HuH-7 (cell line): ENCODE data around the gene SLC22A14.

Source experiments
- DNase-seq: peaks from one replicate; pipeline ENCODE4 v3.0.0; 2011; ENCODE audit warnings: low spot score

The SLC22A14 gene

DNA sequence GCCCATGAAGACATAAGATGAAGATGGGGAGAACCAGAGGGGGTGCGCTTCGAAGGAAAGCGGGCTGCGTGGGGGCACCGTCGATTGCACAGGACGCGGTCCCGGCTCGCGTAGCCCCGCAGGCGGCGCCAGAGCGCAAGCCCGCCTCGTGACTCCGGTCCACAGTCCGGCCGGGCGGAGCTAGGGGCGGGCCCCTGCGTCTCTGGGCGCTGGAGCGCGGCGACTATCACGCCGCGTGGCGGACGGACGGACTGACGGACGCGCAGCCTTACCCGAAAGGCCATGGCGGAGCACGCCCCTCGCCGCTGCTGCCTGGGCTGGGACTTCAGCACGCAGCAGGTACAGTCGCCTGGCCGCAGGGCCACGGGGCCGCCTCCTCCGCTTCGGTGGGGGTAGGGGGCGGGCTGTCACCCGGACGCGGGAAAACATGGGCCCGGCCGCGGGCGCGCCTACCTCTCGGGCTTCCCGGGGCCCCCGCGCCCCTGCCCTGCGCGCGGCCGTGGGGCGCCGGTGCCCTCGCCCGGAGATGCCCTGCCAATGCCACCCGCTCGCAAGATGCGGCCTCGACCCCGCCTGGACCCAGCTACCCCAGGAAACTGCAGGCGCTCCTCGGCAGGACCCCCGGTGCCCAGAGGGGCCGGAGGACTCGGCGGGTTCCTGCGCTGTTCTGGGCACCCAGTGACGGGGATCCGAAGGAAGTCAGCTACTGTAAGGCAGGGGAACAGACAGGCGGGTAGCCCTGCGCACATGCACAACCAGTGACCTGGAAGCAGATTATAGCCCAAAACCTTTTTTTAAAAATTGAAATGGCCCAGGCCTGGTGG lies 64.7 kb downstream of the SLC22A14 start, which contains the start of gene XYLB:
Gene XYLB, plus strand, starts transcription at position 199 of the 824 bp plus-strand sequence. Its CDS starts 84 bp downstream, at position 283.
- peak; percentile 91 for DNase-seq

DNA sequence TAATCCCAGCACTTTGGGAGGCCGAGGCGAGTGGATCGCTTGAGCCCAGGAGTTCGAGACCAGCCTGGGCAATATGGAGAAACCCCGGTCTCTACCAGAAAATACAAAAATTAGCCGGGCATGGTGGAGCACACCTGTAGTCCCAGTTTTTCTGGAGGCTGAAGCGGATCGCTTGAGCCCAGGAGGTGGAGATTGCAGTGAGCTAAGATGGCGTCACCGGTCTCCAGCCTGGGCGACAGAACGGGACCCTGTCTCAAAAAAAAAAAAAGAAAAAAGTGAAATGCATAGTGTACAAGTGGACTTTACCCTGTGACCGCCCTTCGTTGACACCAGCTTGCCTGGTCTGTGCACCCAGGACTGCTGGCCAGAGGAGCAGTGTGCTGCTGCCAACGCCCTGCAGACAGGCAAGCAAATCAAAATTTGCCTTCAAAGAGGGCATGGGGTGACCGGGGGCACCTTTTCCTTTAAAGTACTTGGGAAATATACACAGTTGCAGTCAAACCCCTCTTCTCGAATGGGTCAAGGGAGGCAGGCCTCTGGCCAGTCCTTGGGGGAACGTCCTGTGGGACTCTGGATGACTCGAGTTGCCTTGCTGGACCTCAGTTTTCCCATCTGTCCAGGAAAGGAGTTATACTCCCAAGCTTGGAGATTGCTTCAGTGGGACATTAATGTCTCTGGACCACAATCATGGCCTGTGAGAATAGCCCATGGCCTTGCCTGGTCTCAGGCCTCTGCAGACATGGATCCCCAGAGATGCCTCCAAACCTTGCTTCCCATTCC lies 65.5 kb downstream of the SLC22A14 start:
- peak; percentile 68 for DNase-seq

GRCh38 chr3:38348903-38349302 lies 66.8 kb downstream of the SLC22A14 start:
- no peak for DNase-seq

DNA sequence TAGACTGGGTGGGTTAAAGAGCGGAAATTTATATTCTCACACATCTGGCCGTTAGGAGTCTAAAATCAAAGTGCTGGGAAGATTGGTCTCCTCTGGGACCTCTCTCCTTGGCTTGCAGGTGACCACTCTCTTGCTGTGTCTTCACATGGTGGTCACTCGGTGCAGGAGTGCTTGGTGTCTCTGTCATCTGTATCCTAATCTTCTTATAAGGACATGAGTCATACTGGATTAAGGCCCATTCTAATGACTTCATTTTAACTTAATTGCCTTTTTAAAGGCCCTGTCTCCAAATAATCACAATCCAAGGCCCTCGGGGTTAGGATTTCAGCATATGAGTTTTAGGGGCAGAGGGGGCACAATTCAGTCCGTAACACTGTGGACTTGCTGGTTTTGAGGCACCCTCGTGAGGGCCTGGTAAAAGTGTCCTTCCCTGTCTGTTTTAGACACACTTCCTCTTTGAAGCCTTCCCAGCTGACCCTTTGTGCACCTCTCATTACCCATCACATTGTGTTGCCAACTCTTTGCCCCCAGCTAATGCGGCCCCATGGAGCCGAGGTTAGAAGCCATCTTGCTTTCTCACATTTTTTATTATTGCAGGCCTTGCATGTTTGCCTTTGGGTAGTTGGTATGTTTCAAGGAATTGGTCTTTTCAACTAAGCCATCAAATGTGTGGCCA lies 67.7 kb downstream of the SLC22A14 start:
- DNase-seq = no peak

DNA sequence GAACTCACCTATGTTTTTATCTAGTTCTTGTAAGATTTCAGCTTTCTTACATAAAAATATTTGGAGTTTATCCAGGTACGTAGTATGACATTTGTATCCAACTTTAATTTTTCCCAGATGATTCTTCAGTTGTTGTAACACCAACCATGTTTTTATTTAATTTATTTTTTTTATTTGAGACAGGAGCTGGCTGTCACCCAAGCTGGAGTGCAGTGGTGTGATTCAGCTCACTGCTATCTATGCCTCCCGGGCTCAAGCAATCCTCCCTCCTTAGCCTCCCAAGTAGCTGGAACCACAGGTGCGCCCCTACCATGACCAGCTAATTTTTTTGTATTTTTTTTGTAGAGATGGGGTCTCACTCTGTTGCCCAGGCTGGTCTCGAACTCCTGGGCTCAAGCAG lies 71.1 kb downstream of the SLC22A14 start:
- no peak for DNase-seq

DNA sequence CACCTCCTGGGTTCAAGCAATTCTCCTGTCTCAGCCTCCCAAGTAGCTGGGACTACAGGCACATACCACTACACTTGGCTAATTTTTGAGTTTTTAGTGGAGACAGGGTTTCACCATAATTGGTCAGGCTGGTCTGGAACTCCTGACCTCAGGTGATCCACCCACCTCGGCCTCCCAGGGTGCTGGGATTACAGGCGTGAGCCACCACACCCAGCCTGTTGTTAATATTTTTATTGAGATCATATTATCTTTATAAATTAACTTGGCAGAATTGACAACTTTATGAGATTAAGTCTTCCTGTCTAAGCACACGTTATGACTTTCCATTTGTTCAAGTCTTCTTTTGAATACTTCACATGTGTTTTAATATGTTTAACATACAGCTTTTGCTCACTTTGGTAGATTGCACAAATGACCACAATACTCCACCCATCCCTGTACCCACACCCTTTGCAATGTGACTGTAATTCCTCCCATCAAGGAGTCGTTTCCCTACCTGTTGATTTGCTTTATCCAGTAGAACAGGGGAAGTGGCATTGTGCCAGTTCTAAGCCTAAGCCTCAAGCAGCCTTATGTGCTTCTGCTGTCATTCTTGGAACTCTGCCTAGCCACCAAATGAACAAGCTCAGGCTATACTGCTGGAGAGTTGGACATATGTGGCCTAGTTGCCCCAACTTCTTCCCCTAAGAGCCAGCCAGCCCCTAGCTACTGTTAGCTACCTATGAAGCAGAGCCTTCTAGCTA lies 72.7 kb downstream of the SLC22A14 start:
- DNase-seq = no peak

GRCh38 chr3:38359038-38359437 lies 76.9 kb downstream of the SLC22A14 start:
- no peak for DNase-seq

GRCh38 chr3:38360345-38360744 lies 78.3 kb downstream of the SLC22A14 start:
- no peak for DNase-seq

DNA sequence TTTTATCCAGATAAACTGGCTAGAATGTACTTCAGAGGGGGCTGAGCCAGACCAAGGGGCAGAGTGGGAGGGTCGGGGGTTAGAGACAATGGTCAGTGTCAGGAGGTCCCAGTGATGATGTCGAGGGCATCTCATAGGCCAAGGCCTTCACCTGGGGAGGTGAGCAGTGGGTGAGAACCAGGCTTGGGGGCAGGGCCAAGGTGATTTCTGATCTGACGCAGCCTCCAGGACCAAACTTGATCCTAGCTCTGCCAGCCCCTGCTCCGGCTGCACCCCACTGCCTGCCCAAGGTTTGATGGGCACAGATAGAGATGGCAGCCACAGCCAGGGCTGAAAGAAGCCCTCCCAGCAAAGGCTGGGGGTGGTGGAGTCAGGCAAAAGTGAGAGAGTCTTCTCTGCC lies 79.4 kb downstream of the SLC22A14 start:
- DNase-seq = no peak

DNA sequence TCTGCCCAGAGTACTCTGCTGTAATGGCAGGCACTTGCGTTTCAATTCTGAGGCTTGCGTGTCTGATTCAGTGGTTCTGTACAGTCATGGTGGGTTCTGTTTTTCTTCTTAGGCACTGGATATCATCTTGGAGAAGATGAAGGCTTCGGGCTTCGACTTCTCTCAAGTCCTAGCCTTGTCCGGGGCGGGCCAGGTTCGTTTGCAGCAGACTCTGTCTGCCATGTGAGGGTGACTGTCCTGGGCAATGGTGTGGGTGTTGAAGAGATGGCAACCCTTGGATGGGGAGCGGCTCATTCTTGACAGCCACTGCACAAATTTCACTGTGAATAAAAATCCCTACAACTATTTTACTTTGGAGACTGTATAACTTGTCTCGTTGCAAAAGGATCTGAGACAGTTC lies 80.7 kb downstream of the SLC22A14 start:
- no peak for DNase-seq

DNA sequence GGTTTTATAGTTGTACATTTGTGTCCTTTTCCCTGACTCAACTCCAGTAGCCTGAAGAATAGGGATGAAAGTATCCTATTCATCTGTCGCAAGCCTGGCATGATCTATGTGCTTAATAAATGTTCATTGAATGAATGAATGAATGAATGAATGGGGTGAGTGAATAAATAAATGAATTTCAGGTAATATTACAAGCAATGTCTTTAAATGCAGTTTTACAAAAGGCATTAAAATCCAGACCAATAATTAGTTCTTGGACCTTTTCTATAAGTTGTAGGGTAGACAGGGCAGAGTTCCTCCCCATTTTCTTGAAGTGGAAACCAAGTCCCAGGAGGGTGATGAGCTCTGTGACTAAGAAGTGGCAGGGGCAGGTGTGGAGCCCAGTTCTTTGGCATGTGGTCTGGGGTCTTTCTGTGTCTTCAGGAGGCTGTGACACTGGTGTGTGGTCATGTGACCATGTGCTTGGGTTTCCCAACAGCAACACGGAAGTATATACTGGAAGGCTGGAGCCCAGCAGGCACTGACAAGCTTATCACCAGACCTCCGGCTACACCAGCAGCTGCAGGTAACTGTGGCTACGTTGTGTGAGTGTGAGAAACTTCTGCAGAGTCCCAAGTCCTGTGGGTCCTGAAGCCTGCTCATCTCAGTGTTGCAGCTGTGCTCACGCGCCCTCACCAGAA lies 82.8 kb downstream of the SLC22A14 start:
- no peak for DNase-seq

DNA sequence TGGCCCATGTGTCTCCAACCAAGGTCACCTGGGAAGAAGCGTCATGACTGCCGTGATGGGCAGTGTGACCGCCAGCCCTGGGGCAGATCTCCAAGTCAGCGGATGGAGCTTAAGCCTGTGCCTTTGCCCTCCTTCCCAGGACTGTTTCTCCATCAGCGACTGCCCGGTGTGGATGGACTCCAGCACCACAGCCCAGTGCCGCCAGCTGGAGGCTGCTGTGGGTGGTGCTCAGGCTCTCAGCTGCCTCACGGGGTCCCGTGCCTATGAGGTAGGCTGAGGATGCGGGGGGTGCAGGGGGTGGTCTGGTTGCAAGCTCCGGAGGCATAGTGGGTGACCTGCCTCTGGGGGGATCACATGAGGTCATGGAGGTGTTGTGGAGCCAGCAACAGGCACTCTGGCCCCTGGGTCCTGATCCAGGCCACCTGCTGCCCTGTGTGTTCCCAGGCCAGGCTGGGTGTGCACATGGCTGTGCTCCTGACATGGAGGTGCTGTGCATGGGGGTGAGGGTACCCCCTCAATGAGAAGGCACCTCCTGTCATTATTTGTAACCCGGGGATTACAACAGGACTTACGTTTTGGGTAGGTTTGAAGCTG lies 83.5 kb downstream of the SLC22A14 start:
- no peak for DNase-seq

DNA sequence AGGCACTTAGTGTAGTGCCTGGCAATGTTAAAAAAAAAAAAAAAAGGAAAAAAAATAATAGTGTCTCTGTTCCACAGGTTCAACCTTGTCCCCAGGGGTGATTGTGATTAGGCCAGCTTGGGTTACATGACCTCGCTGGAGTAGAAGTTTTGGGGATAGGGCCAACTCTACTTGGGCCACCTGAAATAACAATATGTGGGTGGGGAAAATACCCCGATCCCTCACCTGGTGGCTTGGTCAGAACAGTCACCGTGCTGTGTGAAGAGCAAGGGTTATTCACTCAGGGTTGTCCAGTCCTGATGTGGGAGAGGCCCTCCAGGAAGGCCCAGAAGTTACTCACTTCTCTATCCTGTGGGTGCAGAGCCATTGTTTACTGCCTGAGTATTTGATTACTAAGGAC lies 84.0 kb downstream of the SLC22A14 start:
- DNase-seq = no peak

- no peak for DNase-seq
Observed at GRCh38 chr3:38367779-38368178, 85.7 kb downstream of the SLC22A14 start.
